RPMI8226 (cell line): ENCODE results near the gene GOLT1B.
A peak's percentile ranks its signal among the peaks of the same experiment; 100 is the strongest.

ENCODE experiments used
- DNase-seq: peaks from one replicate; pipeline ENCODE4 v3.0.0-alpha.2; 2015

The GOLT1B gene

GRCh38 chr12:21526053-21526452 lies 24.5 kb downstream of the GOLT1B start, which contains the start of gene SPX:
Gene SPX (plus strand): TSS chr12:21526296. CDS start chr12:21526473, 177 bp downstream.
- no peak for DNase-seq

DNA sequence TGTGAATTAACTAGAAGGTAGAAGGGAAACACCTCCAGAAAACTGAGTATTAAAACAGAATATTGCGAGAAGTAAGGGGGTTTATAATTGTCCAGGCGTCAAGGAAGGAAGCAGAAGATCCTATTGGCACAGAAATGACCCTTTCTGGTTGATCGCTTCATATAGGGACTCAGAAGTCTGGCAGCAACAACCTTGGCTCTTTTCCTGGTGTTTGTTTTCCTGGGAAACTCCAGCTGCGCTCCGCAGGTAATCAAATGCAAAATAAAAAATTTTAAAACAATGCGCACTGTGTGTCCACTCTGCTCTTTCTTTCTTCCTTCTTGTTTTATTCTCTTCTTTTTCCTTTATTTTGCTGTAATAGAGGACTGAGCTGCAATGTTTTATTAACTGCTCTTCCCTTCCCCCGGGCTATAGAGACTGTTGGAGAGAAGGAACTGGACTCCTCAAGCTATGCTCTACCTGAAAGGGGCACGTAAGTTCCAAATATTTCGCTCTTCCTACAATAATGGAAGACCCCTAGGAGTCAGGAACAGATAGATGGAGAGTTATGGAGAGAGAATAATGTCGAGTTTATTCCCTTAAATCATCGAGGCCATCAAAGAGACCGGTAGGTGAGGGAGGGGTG lies 25.2 kb downstream of the GOLT1B start:
- no peak for DNase-seq

GRCh38 chr12:21527451-21528180 lies 26.0 kb downstream of the GOLT1B start:
- peak; percentile 74 for DNase-seq

DNA sequence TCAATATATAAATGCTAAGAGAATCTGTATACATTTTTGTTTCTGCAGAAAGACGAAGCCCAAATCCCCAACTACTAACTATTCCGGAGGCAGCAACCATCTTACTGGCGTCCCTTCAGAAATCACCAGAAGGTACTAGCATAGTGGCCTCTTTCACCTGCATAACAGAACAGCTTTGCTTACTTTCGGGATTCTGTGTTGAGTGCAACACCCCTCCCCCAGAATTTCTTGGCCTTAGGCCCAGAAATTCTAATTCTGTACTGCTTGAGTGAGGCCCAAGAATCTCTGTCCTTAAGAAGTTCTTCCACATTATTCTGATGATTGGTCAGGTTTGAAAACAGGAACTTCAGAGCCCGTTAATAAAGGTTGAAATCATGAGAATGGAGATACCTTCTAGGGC lies 27.4 kb downstream of the GOLT1B start:
- peak; percentile 86 for DNase-seq

GRCh38 chr12:21529456-21529855 lies 27.9 kb downstream of the GOLT1B start:
- no peak for DNase-seq

GRCh38 chr12:21538061-21538653 lies 36.6 kb downstream of the GOLT1B start:
- no peak for DNase-seq

GRCh38 chr12:21539797-21540196 lies 38.2 kb downstream of the GOLT1B start:
- DNase-seq = no peak

DNA sequence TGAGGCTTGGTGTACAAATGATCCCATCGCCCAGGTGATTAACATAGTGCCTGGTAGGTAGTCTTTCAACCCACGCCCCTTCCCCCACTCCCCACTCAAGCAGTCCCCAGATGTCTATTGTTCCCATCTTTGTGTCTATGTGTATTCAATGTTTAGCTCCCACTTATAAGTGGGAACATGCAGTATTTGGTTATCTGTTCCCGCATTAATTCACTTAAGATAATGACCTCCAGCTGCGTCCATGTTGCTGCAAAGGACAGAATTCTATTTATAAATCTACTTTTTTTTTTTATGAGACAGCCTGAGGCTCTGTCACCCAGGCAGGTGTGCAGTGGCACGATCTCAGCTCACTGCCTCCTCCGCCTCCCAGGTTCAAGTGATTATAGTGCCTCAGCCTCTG lies 40.2 kb downstream of the GOLT1B start:
- no peak for DNase-seq

DNA sequence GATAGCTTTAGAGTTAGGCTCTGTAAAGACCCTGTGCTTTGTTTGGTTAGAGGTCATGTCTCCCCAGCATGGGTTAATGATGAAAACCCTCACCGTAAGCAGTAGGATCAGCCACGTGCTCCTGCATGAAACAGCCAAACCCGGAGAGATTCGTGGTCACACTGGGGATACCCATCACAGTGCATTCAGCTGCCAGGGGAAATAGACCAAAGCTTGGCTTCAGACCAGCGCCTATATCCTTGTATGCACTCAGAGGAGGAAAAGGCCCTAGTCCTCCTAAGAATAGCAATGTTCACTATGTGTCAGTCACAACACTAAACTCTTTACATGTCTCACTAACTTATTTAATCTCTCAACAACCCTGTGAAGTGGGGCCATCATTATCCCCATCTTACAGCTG lies 40.8 kb downstream of the GOLT1B start:
- peak; percentile 13 for DNase-seq

DNA sequence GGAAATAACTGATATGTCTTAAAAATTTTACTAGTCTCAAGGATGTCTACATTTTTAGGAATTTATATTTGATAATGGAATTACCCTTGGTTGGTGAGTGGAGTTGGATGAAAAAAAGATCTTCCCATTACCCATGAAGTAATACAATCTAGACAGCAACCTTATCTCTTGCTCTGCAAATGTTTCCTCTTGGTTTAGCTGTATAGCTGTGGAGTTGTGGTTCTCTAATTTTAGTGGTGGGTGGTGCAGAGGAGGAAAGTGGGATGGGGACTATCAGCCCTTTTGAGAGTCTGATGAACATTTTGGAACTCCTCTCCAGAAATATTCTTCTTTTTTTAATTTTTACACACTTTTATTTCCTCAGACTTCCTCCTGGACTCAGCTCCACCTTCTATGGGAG lies 41.6 kb downstream of the GOLT1B start:
- DNase-seq = no peak

GRCh38 chr12:21545557-21545956 lies 44.0 kb downstream of the GOLT1B start:
- DNase-seq = no peak

DNA sequence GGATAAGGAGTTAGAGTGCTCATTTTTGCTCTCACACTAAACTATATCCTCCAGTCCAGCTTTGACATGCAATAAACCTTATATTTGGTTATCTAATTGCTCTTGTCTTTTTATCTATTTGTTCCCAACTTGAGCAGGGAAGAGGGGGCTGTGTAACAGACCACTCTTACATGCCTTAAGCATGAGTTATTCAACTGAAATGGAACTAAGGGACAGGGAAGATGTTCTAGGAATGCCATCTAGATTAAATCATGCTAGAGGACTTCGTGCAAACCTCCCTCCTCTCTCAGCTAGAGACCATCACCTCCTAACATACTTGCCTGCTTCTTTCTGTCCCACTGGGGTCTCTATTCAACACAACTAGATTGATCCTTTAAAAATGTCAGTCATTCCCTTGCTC lies 45.1 kb downstream of the GOLT1B start:
- no peak for DNase-seq

GRCh38 chr12:21547437-21547836 lies 45.8 kb downstream of the GOLT1B start:
- DNase-seq = no peak

DNA sequence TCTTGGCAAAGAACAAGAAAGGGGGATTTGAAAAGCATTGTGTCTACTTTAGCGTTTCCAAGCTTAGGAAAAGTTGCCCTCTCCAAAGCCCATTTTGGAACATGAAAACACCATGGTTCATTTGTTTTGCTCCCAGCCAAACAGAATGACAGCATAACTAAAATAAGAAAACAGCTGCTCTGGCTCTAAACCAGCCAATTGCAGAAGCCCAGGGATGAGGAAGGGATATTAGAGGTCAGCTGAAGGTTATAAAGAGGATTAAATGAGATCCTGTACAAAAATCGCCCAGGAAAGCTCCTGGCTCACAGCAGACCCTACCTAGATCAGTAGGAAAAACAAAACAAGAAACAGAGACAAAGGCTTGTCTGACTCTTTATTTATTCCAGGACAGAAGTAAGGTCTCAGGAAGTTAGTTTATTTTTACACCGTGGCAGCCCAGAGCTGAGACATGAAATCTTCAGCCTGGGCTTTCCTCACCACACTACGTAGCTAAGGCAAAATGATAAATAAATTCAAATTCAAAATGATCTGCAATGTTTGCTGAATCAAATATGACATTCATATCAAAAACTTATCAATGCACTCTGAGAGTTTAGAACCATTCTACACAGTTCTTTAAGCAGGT lies 50.4 kb downstream of the GOLT1B start:
- no peak for DNase-seq

DNA sequence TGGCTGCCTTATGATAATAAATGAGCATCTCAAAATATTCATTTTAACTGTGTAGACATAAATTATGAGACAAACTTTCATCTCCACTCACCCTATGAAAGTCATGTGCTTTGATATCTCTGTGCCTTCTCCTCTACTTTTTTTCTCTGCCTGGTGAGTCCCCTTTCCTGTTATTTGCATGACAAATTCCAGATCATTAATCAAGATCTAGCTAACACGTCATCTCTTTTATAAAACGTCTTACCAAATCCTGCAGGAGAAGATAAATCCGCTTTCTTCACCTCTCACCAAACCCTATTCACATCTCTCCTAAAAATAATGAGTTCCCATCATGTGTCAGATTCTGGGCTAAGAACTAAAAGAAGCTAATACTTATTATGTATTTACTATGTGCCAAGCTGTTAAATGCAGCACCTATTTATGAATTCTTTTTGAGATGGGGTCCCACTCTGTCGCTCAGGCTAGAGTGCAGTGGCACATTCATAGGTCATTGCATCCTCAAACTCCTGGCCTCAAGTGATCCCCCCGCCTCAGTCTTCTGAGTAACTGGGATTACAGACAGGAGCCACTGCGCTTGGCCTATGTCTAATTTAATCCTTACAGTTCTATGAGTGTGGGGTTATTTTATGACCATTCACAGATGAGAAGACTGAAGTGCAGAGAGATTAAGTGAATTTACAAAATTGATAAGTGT lies 51.2 kb downstream of the GOLT1B start:
- DNase-seq = no peak

- DNase-seq = no peak
These were observed 51.7 kb downstream of the GOLT1B start for GRCh38 chr12:21553329-21553675.

DNA sequence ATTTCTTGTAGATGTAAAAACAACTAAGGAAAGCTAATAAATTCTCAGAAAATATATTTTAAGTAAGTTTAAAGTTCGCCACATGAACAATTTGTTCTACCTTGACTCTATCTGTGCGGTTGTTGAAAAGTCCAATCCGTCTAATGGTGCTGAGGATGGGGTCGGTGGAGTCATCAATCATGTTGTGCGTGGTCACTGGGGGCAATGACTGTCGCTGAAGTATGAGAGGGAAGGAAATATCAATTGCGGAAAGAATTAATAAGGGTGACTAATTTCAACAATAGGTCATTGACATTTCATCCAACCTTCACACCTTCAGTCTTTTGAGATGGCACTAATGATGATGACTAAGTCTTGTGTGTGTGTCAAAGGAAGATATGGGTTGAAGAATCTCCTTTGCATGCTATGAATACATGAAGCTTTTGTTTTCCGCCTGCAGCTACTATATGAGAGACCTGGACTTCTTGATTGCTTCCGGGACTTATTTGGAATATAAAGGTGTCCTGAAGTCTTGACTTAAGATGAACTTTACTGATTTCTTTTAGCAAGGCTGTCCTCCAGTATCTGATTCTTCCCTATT lies 56.6 kb downstream of the GOLT1B start:
- DNase-seq = no peak

- DNase-seq = no peak
These were observed 58.4 kb downstream of the GOLT1B start for GRCh38 chr12:21559855-21560569.

- no peak for DNase-seq
These were observed 59.6 kb downstream of the GOLT1B start for GRCh38 chr12:21561158-21561557.

DNA sequence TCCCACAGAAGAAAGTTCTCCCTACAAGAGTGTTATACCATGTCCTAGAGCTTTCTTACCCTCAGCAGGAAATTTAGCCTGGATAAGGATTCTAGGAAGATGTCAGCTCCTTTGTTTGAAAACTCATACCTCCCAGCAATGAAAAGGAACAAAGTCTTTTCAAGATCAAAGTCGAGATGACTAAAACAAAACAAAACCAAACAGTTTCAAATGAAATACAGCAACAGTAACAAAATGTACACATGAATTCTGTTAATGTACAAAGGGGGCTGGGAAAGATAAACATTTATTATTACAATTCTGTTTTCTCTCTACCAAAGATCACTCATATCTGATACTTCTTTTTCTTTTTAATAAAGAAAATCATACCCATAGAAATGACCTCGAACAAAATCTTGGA lies 61.3 kb downstream of the GOLT1B start:
- no peak for DNase-seq

GRCh38 chr12:21566223-21566906 lies 64.8 kb downstream of the GOLT1B start:
- no peak for DNase-seq
